ENCODE results near the gene LGALS3BP. TPM values are rescaled to one million over a fixed set of nuclear protein-coding genes. Genes with fewer than 3 reads are reported as not detected.
A peak's percentile ranks its signal among the peaks of the same experiment; 100 is the strongest.
"Not testable (repeated sequence)": the region's sequence is repeated elsewhere in the genome, so short reads cannot be mapped to it uniquely, and the experiment has no call there.

Gene LGALS3BP
- total RNA-seq, 2 donors from 2014 or later, result 3.4 to 6.7 TPM

DNA sequence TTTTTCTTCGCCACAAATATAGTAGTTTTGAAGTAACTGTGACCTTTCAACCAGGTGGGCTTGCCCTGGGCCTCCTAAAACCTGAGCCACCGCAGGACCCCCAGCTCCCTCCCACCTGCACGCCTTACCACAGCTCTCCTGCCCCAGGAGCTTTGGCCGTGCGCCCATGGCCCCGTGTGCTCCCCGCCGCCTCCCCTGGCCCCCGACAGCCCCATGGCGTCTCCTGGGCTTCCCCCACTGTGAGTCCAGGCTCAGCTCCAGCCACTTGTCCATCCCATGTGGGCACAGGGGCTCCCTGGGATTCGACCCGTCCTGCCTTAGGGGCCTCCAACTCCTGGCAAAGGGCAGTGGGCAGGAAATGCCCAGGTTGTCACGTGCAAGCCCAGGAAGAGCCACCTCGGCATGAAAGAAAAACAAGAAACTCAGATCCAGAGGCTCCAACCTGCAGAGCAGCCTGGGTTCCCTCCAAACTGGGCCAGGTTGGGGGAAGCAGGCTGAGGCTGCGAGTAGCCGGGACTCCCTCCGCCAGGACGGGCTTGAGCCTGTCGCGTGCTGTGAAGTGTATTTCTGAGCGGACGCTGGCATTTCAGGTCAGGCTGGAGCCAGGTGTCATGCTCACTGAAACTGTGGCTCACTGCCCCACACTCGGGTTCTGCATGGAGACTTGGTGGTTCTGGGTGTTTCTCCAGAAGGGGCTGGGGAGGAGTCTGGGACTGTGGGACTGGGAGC lies 5.8 kb downstream of the LGALS3BP start:
- peaks cover 5 to 7% of the 10 kb centered on the region in 2 donors for H3K4me1 Mint-ChIP-seq (ENCODE audit: low read depth in 2 of 2)
- no peak overlapping the region for H3K4me3 Mint-ChIP-seq
- ATAC-seq (no peak), DNase-seq (ENCODE audit: low spot score) (no peak)
- no peak overlapping the region for H3K27ac Mint-ChIP-seq
- H3K9me3 Mint-ChIP-seq, result no peaks in the 10 kb centered on the region
- H3K36me3 Mint-ChIP-seq, result no peaks in the 10 kb centered on the region
- no peaks in the 10 kb centered on the region for H3K27me3 Mint-ChIP-seq

DNA sequence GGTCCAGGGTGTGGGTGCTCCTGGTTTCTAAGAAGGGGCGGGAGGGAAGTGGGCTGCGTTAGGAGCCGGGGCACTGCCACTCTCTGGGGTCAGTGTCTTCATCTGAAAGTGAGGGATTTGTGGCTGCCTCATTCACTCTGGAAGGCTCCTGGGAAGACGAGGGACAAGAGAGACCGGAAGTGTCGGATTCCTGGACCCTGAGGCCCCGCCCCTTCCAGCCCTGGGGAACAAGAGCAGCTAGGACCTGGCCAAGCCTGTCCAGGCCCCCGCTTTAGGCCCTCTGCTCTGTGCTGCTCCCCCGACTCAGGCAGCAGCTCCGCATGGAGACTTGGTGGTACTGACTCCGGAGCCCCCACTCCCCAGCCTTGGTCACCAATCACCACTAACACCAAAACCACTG lies 6.5 kb downstream of the LGALS3BP start:
- ATAC-seq, result no peak
- Mint-ChIP-seq H3K4me3 (no peak overlapping the region), H3K27ac (no peak overlapping the region), H3K36me3 (no peaks in the 10 kb centered on the region), H3K27me3 (no peaks in the 10 kb centered on the region), H3K4me1 (ENCODE audit: low read depth in 2 of 2) (peaks cover 5 to 7% of the 10 kb centered on the region in 2 donors), H3K9me3 (no peaks in the 10 kb centered on the region)
- DNase-seq (ENCODE audit: low spot score), result no peak

DNA sequence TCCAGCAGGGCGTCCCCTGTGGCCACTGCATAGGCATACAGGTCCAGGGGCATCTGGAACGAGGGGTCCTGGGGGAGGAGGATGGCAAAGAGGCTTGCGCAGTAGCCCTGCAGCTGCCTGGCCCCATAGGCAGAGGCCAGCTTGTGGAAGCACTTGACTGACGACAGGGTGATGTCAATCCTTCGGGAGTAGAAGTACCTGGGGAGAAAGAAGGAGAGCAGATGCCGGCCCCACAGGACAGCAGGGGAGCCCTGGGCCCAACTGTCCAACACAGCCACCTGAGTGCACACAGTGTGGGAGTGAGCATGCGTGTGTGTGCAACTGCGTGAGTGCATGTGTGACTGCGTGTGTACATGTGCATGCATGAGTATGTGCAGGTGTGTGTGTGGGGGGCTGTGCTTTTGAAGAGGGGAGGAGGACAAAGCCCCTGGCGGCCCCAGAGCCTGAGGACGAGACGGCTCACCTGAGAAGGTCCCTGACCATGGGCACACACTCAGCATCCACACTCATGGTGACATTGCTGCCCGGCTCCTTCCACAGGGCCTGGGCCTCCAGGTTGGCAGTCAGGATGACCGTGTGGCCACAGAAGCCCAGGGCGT lies 7.1 kb downstream of the LGALS3BP start:
- H3K27ac Mint-ChIP-seq, result no peak overlapping the region

DNA sequence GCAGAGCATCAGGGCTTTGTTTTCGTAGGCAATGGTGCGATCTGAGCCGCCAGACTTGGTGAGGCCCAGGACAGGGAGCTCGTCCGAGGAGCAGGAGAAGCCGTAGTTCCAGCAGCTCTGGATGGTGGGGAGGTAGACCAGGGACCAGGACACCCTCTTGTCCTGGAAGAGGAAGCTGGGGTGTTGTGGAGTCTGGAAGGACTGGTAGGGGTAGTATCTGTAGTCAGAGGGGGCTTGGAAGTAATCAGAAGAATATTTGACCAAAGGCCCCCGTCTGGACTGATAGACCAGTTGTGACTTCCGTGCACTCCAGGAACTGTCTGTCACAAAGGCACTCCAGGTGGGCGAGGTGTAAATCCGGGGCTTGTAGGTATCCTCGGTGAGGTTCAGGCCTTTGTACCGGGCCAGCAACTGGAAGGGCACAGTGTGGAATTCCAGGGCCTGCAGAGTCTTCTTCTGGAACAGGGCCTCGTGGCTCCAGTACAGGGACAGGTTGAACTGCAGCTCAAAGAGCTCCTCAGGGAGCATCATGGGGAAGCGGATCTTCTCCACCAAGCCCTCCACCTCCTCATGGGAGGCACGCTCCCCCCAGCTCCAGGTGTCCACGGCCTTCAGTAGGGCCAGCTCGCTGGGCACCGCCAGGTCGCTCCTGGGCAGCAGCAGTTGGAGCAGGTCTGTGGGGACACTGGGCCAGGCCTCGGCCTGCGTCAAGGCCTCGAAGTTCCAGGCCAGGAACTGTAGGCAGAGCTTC lies 7.8 kb downstream of the LGALS3BP start:
- H3K27me3 Mint-ChIP-seq, result no peaks in the 10 kb centered on the region
- H3K36me3 Mint-ChIP-seq, result no peaks in the 10 kb centered on the region
- peak overlapping the region in 1 of 2 donors; percentile 10 for H3K27ac Mint-ChIP-seq
- peaks cover 5 to 7% of the 10 kb centered on the region in 2 donors for H3K4me1 Mint-ChIP-seq (ENCODE audit: low read depth in 2 of 2)
- no peak overlapping the region for H3K4me3 Mint-ChIP-seq
- no peak for DNase-seq (ENCODE audit: low spot score)
- H3K9me3 Mint-ChIP-seq, result no peaks in the 10 kb centered on the region
- no peak for ATAC-seq

More for the DNA sequence above, 7.1 kb downstream of the LGALS3BP start:
- H3K27me3 Mint-ChIP-seq, result no peaks in the 10 kb centered on the region
- no peak for ATAC-seq
- no peaks in the 10 kb centered on the region for H3K9me3 Mint-ChIP-seq
- H3K36me3 Mint-ChIP-seq, result no peaks in the 10 kb centered on the region
- no peak overlapping the region for H3K4me3 Mint-ChIP-seq
- peaks cover 5 to 7% of the 10 kb centered on the region in 2 donors for H3K4me1 Mint-ChIP-seq (ENCODE audit: low read depth in 2 of 2)
- DNase-seq (ENCODE audit: low spot score), result no peak

DNA sequence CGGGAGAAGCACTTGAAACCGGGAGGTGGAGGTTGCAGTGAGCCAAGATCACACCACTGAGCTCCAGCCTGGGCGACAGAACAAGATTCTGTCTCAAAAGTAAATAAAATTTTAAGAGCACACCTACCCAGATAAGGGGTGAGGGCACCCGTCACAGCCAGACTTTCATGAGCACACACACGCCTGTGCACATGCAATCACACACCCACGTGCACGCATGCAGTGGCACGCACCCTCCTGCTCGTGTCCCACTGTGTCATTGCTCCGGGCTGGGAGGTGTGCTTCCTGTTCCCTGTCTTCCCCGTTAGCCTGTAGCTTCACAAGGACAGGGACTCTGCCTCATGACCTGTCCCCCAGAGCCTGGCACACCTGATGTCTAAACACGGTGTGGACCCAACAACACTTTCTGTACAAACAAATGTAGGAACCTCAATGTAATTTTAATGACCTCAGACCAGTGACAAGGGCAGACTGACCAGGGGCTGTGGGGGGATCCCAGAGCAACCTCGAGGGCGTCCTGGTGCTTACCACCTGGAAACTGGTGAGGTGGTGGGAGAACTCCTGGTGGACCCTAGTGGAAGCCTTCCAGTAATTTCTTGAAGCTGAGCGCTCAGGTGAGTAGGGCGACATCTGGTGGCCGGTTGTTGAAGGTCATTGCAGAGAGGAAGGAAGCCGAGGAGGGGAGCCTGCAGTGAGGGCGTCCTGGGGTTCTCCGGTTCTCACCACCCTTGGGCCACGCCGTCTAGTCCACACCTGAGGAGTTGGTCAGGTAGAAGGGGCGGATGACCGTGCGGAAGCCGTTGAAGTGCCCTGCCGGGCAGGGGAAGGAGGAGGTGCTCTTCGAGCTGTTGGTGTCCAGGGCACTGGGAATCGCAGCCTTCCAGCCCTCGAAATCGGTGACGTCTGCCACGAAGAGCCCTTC lies 8.6 kb downstream of the LGALS3BP start:
- Mint-ChIP-seq H3K4me3 (no peak overlapping the region), H3K9me3 (no peaks in the 10 kb centered on the region), H3K36me3 (no peaks in the 10 kb centered on the region), H3K4me1 (ENCODE audit: low read depth in 2 of 2) (peaks cover 5 to 7% of the 10 kb centered on the region in 2 donors), H3K27ac (peak overlapping the region in 1 of 2 donors; percentile 10), H3K27me3 (no peaks in the 10 kb centered on the region)
- ATAC-seq (peak; percentile 46 to 61), DNase-seq (ENCODE audit: low spot score) (no peak)

DNA sequence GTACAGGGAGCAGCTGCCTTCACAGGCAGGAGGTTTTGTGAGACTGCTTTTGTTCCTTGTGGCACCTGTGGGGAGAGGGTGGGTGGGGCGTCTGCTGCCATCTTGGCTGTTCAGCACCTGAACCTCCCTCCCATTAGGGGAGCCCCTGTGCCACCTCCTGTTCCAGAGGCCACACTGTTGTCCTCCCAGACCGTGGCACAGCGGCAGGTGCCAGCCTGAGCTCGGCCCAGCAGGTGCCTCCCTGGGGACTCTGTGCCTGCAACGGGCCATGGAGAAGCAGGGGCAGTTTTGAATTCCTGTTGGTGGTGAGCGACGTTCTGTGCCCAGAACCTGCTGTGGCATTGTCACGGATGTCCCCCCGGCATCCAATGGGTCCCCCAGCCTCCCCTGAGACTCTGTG lies 9.9 kb downstream of the LGALS3BP start:
- peaks cover 0 to 2% of the 10 kb centered on the region in 2 donors for H3K27me3 Mint-ChIP-seq
- no peak for ATAC-seq
- H3K4me3 Mint-ChIP-seq, result no peak overlapping the region
- H3K27ac Mint-ChIP-seq, result no peak overlapping the region
- peaks cover 5 to 7% of the 10 kb centered on the region in 2 donors for H3K4me1 Mint-ChIP-seq (ENCODE audit: low read depth in 2 of 2)
- no peaks in the 10 kb centered on the region for H3K9me3 Mint-ChIP-seq
- no peaks in the 10 kb centered on the region for H3K36me3 Mint-ChIP-seq
- DNase-seq (ENCODE audit: low spot score), result no peak

DNA sequence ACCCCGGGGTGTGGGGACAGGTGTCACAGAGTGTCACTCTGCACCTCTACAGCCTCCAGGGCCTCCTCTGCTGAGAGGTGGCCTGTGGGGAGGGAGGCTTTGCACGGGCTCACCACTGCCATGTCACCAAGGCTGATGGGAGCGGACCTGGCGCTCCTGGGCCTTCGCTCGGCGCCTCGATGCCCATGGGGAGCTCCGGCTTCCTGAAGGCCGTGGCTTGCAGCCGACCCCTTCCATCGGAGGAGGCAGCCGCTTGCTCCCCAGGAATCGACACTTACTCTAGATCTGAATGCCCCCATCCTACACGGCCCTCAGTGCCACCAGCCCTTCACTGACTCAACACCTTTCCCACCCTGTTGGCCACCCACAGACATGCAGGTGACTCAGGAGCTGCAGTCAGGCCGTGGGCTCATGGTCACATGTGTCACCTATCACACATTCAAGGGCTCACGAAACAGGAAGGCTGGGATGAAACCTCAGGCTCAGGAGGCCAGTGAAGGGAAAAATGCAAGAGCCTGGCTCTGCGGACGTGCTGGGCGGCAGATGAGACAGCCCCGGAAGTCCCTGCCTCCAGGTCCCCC lies 11.9 kb downstream of the LGALS3BP start:
- Mint-ChIP-seq H3K4me1 (ENCODE audit: low read depth in 2 of 2) (peaks cover 5 to 7% of the 10 kb centered on the region in 2 donors), H3K9me3 (no peaks in the 10 kb centered on the region), H3K4me3 (no peak overlapping the region), H3K36me3 (no peaks in the 10 kb centered on the region), H3K27me3 (peaks cover 0 to 2% of the 10 kb centered on the region in 2 donors), H3K27ac (no peak overlapping the region)
- DNase-seq (ENCODE audit: low spot score), result no peak
- no peak for ATAC-seq

DNA sequence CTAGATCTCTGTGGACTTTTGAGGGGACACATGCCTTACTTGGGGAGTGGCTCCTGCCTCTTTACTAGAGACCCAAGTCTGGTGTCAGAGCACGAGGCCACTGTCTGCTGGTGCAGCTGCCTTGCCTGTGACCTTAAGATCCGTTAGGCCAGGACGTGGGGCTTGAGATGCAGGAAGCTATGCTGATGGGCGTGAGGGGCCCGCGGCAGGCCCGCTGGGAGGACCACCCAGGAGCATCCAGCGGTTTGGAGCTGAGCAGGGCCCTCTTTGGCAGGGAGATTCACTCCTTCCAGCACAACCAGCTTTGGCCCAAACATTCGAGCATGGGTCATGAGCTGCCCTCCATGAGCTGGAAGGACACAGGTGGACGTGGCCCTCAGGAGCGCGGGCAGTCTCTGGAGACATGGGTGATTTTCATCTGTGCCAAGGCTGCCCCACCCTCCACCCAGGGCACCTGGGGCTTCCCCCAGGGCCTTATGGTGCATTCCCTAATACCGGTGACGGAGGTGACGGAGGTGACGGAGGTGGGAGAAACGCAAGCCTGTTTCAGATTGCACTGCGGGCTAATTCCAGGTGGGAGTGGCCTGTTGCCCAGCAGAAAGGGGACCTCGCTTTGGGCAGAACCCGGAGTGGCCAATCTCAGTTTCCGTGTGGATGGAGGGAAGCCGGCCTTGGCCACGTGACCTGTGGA lies 12.7 kb downstream of the LGALS3BP start:
- DNase-seq (ENCODE audit: low spot score), result no peak
- no peaks in the 10 kb centered on the region for H3K9me3 Mint-ChIP-seq
- no peak overlapping the region for H3K27ac Mint-ChIP-seq
- H3K4me1 Mint-ChIP-seq (ENCODE audit: low read depth in 2 of 2), result peaks cover 5 to 7% of the 10 kb centered on the region in 2 donors
- peaks cover 0 to 2% of the 10 kb centered on the region in 2 donors for H3K27me3 Mint-ChIP-seq
- no peaks in the 10 kb centered on the region for H3K36me3 Mint-ChIP-seq
- no peak overlapping the region for H3K4me3 Mint-ChIP-seq
- no peak for ATAC-seq

DNA sequence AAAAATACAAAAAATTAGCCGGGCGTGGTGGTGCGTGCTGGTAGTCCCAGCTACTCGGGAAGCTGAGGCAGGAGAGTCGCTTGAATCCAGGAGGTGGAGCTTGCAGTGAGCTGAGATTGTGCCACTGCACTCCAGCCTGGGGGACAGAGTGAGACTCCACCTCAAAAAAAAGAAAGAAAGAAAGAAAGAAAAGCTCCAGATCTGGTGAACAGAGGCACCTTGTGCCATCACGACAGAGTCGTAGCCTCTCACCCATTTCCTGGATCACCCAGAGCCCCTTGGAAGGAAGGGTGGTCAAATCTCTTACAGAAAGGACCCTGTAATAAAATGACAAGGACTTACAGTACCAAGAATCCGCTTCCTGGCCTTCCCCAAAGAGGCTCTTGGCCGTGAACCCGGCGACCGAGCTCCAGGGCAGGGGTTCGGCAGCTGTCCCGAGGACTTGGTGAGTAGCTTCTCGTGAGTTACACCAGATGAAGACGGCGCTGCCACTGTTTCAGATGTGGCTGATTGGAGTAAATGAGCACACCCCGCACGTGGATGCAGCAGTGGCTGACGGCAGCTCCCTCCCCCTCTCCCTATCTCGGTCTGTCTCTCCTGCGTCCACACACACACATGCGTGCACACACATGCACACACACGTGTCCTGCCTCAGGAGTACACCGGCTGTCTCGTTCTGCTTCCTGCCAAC lies 13.5 kb downstream of the LGALS3BP start:
- no peak for DNase-seq (ENCODE audit: low spot score)
- H3K36me3 Mint-ChIP-seq, result no peaks in the 10 kb centered on the region
- peaks cover 2 to 3% of the 10 kb centered on the region in 2 donors for H3K4me1 Mint-ChIP-seq (ENCODE audit: low read depth in 2 of 2)
- no peak overlapping the region for H3K27ac Mint-ChIP-seq
- H3K27me3 Mint-ChIP-seq, result peaks cover 0 to 2% of the 10 kb centered on the region in 2 donors
- no peak overlapping the region for H3K4me3 Mint-ChIP-seq
- ATAC-seq, result no peak
- H3K9me3 Mint-ChIP-seq, result no peaks in the 10 kb centered on the region

DNA sequence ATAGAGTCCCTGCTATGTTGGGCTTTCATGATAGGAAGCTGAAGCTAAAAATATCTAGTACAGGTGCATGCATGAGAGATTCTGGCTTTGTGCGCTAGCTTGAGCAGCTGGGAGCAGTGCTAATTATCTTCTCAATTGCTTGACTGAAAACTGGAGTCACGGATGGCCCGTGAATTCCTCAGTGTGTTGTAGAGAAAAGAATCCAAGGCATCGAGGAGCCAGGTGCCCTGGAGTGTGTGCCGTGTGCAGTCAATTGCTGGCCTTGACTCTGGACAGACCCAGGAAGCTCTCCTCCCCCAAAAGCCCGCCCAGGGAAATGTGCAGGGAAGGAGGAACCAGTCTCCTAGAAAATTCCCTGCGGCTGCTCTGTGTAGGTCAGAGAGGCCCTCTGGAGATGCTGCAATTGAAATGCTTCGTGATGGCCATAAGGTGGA lies 14.2 kb downstream of the LGALS3BP start:
- no peaks in the 10 kb centered on the region for H3K36me3 Mint-ChIP-seq

DNA sequence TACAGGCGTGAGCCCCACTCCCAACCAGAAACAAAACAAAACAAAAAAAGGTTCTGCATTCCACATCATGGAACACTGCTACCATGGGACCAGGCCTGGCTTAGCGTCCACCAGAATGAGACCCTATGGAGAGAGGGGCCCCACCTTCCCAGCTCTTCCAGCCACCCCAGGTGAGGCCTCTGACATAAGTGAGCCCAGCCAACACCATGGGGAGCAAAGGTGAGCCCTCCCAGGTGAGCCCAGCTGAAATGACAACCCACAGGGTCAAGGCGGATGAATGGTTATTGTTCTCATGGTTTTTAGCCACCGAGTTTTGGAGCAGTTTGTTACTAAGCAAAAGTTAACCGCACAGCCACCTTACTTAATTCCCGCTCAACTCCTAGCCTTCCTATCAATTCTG lies 16.3 kb downstream of the LGALS3BP start:
- no peaks in the 10 kb centered on the region for H3K36me3 Mint-ChIP-seq
- no peak overlapping the region for H3K27ac Mint-ChIP-seq
- H3K9me3 Mint-ChIP-seq, result no peaks in the 10 kb centered on the region
- no peak for DNase-seq (ENCODE audit: low spot score)
- H3K4me3 Mint-ChIP-seq, result no peak overlapping the region
- peaks cover 0 to 2% of the 10 kb centered on the region in 2 donors for H3K27me3 Mint-ChIP-seq
- ATAC-seq, result no peak
- H3K4me1 Mint-ChIP-seq (ENCODE audit: low read depth in 2 of 2), result no peaks in the 10 kb centered on the region

More for the DNA sequence above, 14.2 kb downstream of the LGALS3BP start:
- Mint-ChIP-seq H3K4me1 (ENCODE audit: low read depth in 2 of 2) (no peaks in the 10 kb centered on the region), H3K4me3 (no peak overlapping the region), H3K27me3 (peaks cover 0 to 2% of the 10 kb centered on the region in 2 donors), H3K27ac (no peak overlapping the region), H3K9me3 (no peaks in the 10 kb centered on the region)
- DNase-seq (ENCODE audit: low spot score) (no peak), ATAC-seq (no peak)

DNA sequence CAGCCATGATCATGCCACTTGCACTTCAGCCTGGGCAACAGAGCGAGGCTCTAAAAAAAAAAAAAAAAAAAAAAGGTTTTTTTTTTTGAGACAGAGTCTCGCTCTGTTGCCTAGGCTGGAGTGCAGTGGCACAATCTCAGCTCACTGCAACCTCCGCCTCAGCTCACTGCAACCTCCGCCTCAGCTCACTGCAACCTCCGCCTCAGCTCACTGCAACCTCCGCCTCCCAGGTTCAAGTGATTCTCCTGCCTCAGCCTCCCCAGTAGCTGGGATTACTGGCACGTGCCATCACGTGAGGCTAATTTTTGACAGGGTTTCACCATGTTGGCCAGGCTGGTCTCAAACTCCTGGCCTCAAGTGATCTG lies 16.8 kb downstream of the LGALS3BP start:
- not testable (repeated sequence) for H3K4me3 Mint-ChIP-seq; ATAC-seq; DNase-seq (ENCODE audit: low spot score); H3K9me3 Mint-ChIP-seq; H3K36me3 Mint-ChIP-seq; H3K27ac Mint-ChIP-seq; H3K4me1 Mint-ChIP-seq (ENCODE audit: low read depth in 2 of 2); H3K27me3 Mint-ChIP-seq
